ENCODE measurements around the gene DPT. TPM values are rescaled to one million over a fixed set of nuclear protein-coding genes. Genes with fewer than 3 reads are reported as not detected.
"Not testable (repeated sequence)": the region's sequence is repeated elsewhere in the genome, so short reads cannot be mapped to it uniquely, and the experiment has no call there.

The DPT gene
- total and polyA plus RNA-seq, 12 donors = 0.44 to 59.1 (median 6.8) TPM

DNA sequence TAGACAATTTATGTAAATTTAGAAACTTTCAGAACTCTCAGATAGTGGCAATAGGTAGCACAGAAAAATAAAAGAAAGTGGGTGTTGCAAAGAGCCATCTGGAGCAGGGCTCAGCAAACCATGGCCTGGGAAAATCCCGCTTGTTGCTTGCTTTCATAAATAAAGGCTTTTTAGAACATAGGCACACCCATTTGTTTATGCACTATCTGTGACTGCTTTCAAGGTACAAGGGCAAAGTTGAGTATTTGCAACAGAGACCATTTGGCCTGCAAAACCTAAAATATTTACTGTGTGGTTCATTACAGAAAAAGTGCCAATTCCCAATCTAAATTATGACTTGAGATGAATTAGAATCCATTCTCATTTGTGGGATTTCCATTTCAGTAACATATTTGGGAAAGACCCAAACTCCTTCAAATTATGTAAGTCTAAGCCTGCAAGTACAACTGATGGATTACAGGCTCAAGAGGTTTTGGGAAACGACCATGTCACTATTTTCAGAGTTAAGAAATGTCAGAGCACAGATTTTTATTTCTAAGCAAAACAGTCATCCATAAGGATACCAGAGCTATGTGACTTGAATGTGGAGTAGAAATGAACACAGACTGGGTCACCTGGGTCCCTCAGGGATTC is 43.5 kb upstream of the DPT start:
- H3K36me3 ChIP-seq (replicated peaks in 1 of 2) = no peaks in the 10 kb centered on the region
- H3K9me3 ChIP-seq (replicated peaks in 1 of 3) = no peaks in the 10 kb centered on the region
- intact Hi-C loops (cut with DNase I) = no loop called here
- H3K4me3 ChIP-seq = no peak overlapping the region
- H3K4me1 ChIP-seq (replicated peaks in 1 of 2) = no peaks in the 10 kb centered on the region
- no peak overlapping the region for H3K27ac ChIP-seq
- no peak for TF ChIP-seq POLR2A (IDR thresholded peaks at IDR 0.05)
- TF ChIP-seq, protein P1, sequence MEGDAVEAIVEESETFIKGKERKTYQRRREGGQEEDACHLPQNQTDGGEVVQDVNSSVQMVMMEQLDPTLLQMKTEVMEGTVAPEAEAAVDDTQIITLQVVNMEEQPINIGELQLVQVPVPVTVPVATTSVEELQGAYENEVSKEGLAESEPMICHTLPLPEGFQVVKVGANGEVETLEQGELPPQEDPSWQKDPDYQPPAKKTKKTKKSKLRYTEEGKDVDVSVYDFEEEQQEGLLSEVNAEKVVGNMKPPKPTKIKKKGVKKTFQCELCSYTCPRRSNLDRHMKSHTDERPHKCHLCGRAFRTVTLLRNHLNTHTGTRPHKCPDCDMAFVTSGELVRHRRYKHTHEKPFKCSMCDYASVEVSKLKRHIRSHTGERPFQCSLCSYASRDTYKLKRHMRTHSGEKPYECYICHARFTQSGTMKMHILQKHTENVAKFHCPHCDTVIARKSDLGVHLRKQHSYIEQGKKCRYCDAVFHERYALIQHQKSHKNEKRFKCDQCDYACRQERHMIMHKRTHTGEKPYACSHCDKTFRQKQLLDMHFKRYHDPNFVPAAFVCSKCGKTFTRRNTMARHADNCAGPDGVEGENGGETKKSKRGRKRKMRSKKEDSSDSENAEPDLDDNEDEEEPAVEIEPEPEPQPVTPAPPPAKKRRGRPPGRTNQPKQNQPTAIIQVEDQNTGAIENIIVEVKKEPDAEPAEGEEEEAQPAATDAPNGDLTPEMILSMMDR (IDR thresholded peaks at IDR 0.05) = no peak
- no peaks in the 10 kb centered on the region for H3K27me3 ChIP-seq
- no peak for DNase-seq
- 58 to 67% (median 62%) methylated on average over 2 of the region's 2 CpGs for WGBS, 4 donors

DNA sequence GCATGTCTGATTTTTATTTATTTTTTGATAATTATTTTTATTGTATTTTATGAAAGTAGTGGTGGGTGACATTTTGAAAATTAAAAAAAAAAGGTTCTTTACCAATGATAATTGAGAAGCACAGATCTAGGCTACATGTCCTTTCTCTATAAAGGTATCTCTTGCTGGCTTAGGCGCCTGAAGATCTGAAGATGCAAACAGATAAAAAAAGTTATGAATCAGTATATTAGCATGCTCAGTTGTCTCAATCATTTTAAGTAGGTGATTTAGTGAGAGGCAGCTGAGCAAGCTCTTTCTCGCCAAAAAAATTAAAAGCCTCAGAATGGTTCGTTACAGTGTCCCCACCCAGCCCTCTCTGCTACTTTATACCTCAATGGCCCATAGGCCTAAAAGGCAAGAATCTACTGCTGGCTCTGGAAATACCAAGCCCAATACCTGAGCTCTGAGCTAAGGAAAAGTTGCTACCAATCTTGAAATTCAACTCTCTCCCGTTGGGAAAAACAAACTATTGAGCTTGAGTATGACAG is 42.2 kb upstream of the DPT start:
- WGBS, 4 donors = 78 to 91% (median 88%) methylated on average over 4 of the region's 4 CpGs
- Histone ChIP-seq H3K27ac (no peak overlapping the region), H3K9me3 (replicated peaks in 1 of 3) (no peaks in the 10 kb centered on the region), H3K4me1 (replicated peaks in 1 of 2) (no peaks in the 10 kb centered on the region), H3K27me3 (no peaks in the 10 kb centered on the region), H3K36me3 (replicated peaks in 1 of 2) (no peaks in the 10 kb centered on the region), H3K4me3 (no peak overlapping the region)
- no peak for DNase-seq
- intact Hi-C loops (cut with DNase I) = no loop called here
- TF ChIP-seq POLR2A (IDR thresholded peaks at IDR 0.05) = no peak
- TF ChIP-seq, protein P1 (IDR thresholded peaks at IDR 0.05) = no peak

DNA sequence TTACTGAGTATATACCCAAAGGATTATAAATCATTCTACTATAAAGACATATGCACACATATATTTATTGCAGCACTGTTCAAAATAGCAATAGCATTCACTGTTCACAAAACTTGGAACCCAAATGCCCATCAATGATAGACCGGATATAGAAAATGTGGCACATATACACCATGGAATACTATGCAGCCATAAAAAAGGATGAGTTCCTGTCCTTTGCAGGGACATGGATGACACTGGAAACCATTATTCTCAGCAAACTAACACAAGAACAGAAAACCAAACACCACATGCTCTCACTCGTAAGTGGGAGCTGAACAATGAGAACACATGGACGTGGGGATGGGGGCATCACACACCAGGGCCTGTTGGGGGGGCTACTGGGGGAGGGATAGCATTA is 40.9 kb upstream of the DPT start:
- H3K9me3 ChIP-seq (replicated peaks in 1 of 3); H3K36me3 ChIP-seq (replicated peaks in 1 of 2); H3K27ac ChIP-seq; H3K27me3 ChIP-seq; H3K4me3 ChIP-seq; intact Hi-C loops (cut with DNase I); H3K4me1 ChIP-seq (replicated peaks in 1 of 2); DNase-seq: not testable (repeated sequence)
- WGBS, 4 donors = 61 to 95% (median 82%) methylated on average over 3 of the region's 3 CpGs

DNA sequence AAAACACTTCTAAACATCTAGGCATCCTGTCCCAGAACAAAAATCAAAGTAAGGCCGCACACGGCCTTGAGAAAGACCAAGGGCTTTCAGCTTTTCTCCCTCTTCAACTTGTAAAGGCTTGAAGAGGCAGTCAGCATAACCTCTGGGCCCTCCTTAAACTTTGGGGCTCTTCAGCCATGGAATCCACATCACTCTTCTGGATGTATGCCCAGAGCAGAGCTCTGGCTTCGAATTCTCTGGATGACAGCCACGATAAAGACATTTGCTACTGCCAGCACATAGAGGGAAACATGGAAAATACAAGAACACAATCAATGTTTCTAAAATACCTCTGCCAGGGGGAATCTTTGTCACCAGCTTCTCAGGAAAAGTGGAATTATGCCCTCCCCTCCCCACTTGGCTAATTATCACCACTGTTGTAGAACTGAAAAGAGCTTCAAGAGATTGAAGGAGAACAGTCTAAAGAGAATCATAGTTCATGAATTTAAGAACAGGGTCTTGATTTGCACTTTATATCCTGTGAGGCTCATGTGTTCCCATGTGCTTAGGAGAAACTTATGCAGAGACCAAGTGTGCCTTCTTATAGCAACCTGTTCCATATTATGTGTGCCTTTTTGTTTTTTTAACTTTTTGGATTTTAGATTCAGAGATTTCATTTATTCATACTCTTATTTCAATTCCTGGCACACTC is 39.0 kb upstream of the DPT start:
- H3K9me3 ChIP-seq (replicated peaks in 1 of 3) = no peaks in the 10 kb centered on the region
- no peaks in the 10 kb centered on the region for H3K36me3 ChIP-seq (replicated peaks in 1 of 2)
- intact Hi-C loops (cut with DNase I) = no loop called here
- no peaks in the 10 kb centered on the region for H3K27me3 ChIP-seq
- no peak overlapping the region for H3K4me3 ChIP-seq
- H3K4me1 ChIP-seq (replicated peaks in 1 of 2) = no peaks in the 10 kb centered on the region
- DNase-seq = peak in 5 of 7 donors; percentile 20 to 34 (median 26)
- TF ChIP-seq, protein P1 (IDR thresholded peaks at IDR 0.05) = no peak
- no peak for TF ChIP-seq POLR2A (IDR thresholded peaks at IDR 0.05)
- H3K27ac ChIP-seq = peak overlapping the region in 1 of 5 donors; percentile 32
- WGBS, 4 donors = 41 to 55% (median 51%) methylated on average over 4 of the region's 4 CpGs
